GM23248 (cell line): ENCODE data around the gene ADAT3. TPM values are rescaled to one million over a fixed set of nuclear protein-coding genes. Genes with fewer than 3 reads are reported as not detected.

Experiments
- DNase-seq: peaks from one replicate; pipeline ENCODE4 v3.0.0-alpha.2; 2015
- H2AFZ ChIP-seq: fragments of 200-600 bp; sonication (generic); 2 replicates; pipeline ENCODE4 v1.6.1; 2016; ENCODE audit warnings: antibody characterized with exemption
- H3F3A ChIP-seq: fragments of 200-600 bp; sonication (generic); 2 replicates; pipeline ENCODE4 v1.6.1; 2016; ENCODE audit warnings: mild to moderate bottlenecking, antibody characterized with exemption, mixed run types; ENCODE audit not compliant: insufficient read depth
- H3K27ac ChIP-seq: fragments of 200-600 bp; sonication (generic); 2 replicates; pipeline ENCODE4 v1.5.1; 2016; ENCODE audit warnings: mild to moderate bottlenecking
- H3K27me3 ChIP-seq: fragments of 200-600 bp; sonication (generic); replicated peaks from 2 replicates; pipeline ENCODE4 v1.6.1; 2016; ENCODE audit warnings: mild to moderate bottlenecking; ENCODE audit not compliant: insufficient read depth
- H3K36me3 ChIP-seq: fragments of 200-600 bp; sonication (generic); 2 replicates; pipeline ENCODE4 v1.6.1; 2016; ENCODE audit warnings: low read depth, mild to moderate bottlenecking
- H3K4me1 ChIP-seq: fragments of 200-600 bp; sonication (generic); 2 replicates; pipeline ENCODE4 v1.6.1; 2016; ENCODE audit warnings: mild to moderate bottlenecking; ENCODE audit not compliant: insufficient read depth
- H3K4me2 ChIP-seq: fragments of 200-600 bp; sonication (generic); one replicate; pipeline ENCODE4 v1.6.1; 2016; ENCODE audit warnings: mild to moderate bottlenecking; ENCODE audit not compliant: unreplicated experiment
- H3K4me3 ChIP-seq: fragments of 200-600 bp; sonication (generic); 2 replicates; pipeline ENCODE4 v1.5.1; 2016; ENCODE audit warnings: mild to moderate bottlenecking
- H3K79me2 ChIP-seq: fragments of 200-600 bp; sonication (generic); 2 replicates; pipeline ENCODE4 v1.6.1; 2016; ENCODE audit warnings: mild to moderate bottlenecking; ENCODE audit not compliant: insufficient read depth
- H3K9ac ChIP-seq: fragments of 200-600 bp; sonication (generic); 2 replicates; pipeline ENCODE4 v1.6.1; 2016; ENCODE audit warnings: mild to moderate bottlenecking
- H3K9me2 ChIP-seq: fragments of 200-600 bp; sonication (generic); 2 replicates; pipeline ENCODE4 v1.6.1; 2016; ENCODE audit warnings: mixed run types, mild to moderate bottlenecking, moderate library complexity; ENCODE audit not compliant: insufficient read depth
- H3K9me3 ChIP-seq: fragments of 200-600 bp; sonication (generic); one replicate; pipeline ENCODE4 v1.6.1; 2017; ENCODE audit warnings: low read depth
- H4K20me1 ChIP-seq: fragments of 200-600 bp; sonication (generic); 2 replicates; pipeline ENCODE4 v1.6.0; 2016; ENCODE audit not compliant: insufficient read depth
- EZH2 ChIP-seq: fragments of 200-600 bp; sonication (generic); IDR thresholded peaks from 2 replicates; pipeline ENCODE4 v1.6.1; 2018; ENCODE audit warnings: antibody characterized with exemption, mild to moderate bottlenecking; ENCODE audit not compliant: insufficient read depth, poor library complexity, severe bottlenecking
- EZH2phosphoT487 ChIP-seq: fragments of 200-600 bp; sonication (generic); IDR thresholded peaks from 2 replicates; pipeline ENCODE4 v1.6.1; 2018; ENCODE audit warnings: antibody characterized with exemption, moderate library complexity, mild to moderate bottlenecking, low read depth; ENCODE audit not compliant: insufficient read depth
- WGBS, 2 experiments: methylation state at CpG; one replicate each; pipeline ENCODE4 v1.1.6; 2015 to 2017; ENCODE audit warnings: low lambda C conversion rate in 2 of 2, low coverage in 1 of 2; ENCODE audit errors: missing lambda C conversion rate in 2 of 2; 5-methylcytosine and 5-hydroxymethylcytosine counted together
- in situ Hi-C: fragments of 300-500 bp; cut with MboI; formaldehyde crosslinking; loops from 2 replicates; pipeline ENCODE4 v1.15.0; 2020
- polyA plus RNA-seq: library from polyadenylated mRNA; unstranded; fragments of >200 nt; fragmentation: Nextera tagmentation; extraction: Ambion mirVana; gene quantifications from 2 replicates; pipeline ENCODE4 v1.2.1, GENCODE V29; 2016
- total RNA-seq: library from RNA; depleted of rRNA; stranded (reverse); fragments of >200 nt; shearing (Covaris generic); gene quantifications from 2 replicates; pipeline ENCODE4 v1.2.3, GENCODE V29; 2014

Gene ADAT3
- total and polyA plus RNA-seq, 2 experiments from 2014 or later = 0.22 to 3.2 TPM

DNA sequence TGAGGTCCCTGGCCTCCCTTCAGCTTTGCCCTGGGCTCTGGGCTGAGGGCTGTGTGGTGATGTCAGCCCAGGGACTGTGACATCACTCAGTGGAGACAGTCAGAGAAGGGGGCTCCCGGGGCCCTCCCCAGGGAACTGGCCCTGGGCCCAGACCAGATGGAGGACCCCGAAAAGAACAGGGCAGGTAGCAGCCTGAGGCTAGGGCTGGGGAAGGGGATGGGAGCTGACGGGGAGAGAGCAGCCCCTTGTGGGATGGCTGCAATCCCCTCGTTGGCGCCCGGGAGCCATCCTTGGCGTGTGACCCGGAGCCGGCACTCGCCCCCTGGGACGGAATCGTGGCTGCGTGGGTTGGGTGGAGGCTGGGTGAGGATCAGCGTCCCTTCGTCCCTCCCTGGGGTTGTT, 49.3 kb downstream of the ADAT3 start:
- Histone ChIP-seq H3K4me2 (no peak overlapping the region), H3K4me1 (no peaks in the 10 kb centered on the region), H3K27ac (no peak overlapping the region), H3F3A (no peaks in the 10 kb centered on the region), H3K27me3 (no peaks in the 10 kb centered on the region), H2AFZ (no peak overlapping the region), H3K36me3 (no peaks in the 10 kb centered on the region), H3K9ac (no peak overlapping the region), H3K4me3 (no peak overlapping the region), H4K20me1 (no peaks in the 10 kb centered on the region), H3K9me3 (no peaks in the 10 kb centered on the region), H3K79me2 (peaks cover 86% of the 10 kb centered on the region), H3K9me2 (no peaks in the 10 kb centered on the region)
- TF ChIP-seq EZH2phosphoT487 (no peak), EZH2 (no peak)
- in situ Hi-C loops = no loop called here
- no peak for DNase-seq
- WGBS, 2 experiments = 85 to 91% methylated on average over 15 of the region's 15 CpGs

- Histone ChIP-seq H3K9me3 (no peaks in the 10 kb centered on the region), H3K27me3 (no peaks in the 10 kb centered on the region), H3K4me1 (no peaks in the 10 kb centered on the region), H3K4me2 (no peak overlapping the region), H3K4me3 (no peak overlapping the region), H3K36me3 (no peaks in the 10 kb centered on the region), H3K9me2 (no peaks in the 10 kb centered on the region), H3F3A (no peaks in the 10 kb centered on the region), H2AFZ (no peak overlapping the region), H4K20me1 (no peaks in the 10 kb centered on the region), H3K27ac (no peak overlapping the region), H3K9ac (no peak overlapping the region), H3K79me2 (peaks cover 87% of the 10 kb centered on the region)
- no peak for DNase-seq
- WGBS, 2 experiments = 80% methylated on average over 42 to 47 of the region's 51 CpGs
- TF ChIP-seq EZH2phosphoT487 (no peak), EZH2 (no peak)
- in situ Hi-C loops = no loop called here
Observed at GRCh38 chr19:1955171-1956121, 50.2 kb downstream of the ADAT3 start.

GRCh38 chr19:1956122-1956494, 50.9 kb downstream of the ADAT3 start:
- Histone ChIP-seq H4K20me1 (no peaks in the 10 kb centered on the region), H3K4me3 (no peak overlapping the region), H3F3A (no peaks in the 10 kb centered on the region), H3K4me1 (no peaks in the 10 kb centered on the region), H3K27me3 (no peaks in the 10 kb centered on the region), H3K36me3 (no peaks in the 10 kb centered on the region), H3K27ac (no peak overlapping the region), H3K4me2 (no peak overlapping the region), H3K9me3 (no peaks in the 10 kb centered on the region), H3K79me2 (peaks cover 87% of the 10 kb centered on the region), H3K9ac (no peak overlapping the region), H3K9me2 (no peaks in the 10 kb centered on the region), H2AFZ (no peak overlapping the region)
- 86 to 96% methylated on average over 7 to 12 of the region's 12 CpGs for WGBS, 2 experiments
- in situ Hi-C loops = no loop called here
- TF ChIP-seq EZH2phosphoT487 (no peak), EZH2 (no peak)
- no peak for DNase-seq

- WGBS, 2 experiments = 82 to 88% methylated on average over 21 to 28 of the region's 28 CpGs
- H3K9me3 ChIP-seq = no peaks in the 10 kb centered on the region
- H2AFZ ChIP-seq = no peak overlapping the region
- H3K27me3 ChIP-seq = no peaks in the 10 kb centered on the region
- peaks cover 87% of the 10 kb centered on the region for H3K79me2 ChIP-seq
- H3K4me2 ChIP-seq = no peak overlapping the region
- no peaks in the 10 kb centered on the region for H4K20me1 ChIP-seq
- no peak for DNase-seq
- H3K9me2 ChIP-seq = no peaks in the 10 kb centered on the region
- H3K27ac ChIP-seq = no peak overlapping the region
- TF ChIP-seq EZH2 = no peak
- no peak for TF ChIP-seq EZH2phosphoT487
- H3K4me3 ChIP-seq = no peak overlapping the region
- H3K4me1 ChIP-seq = no peaks in the 10 kb centered on the region
- H3K36me3 ChIP-seq = no peaks in the 10 kb centered on the region
- no peak overlapping the region for H3K9ac ChIP-seq
- H3F3A ChIP-seq = no peaks in the 10 kb centered on the region
- in situ Hi-C loops = no loop called here
Observed at GRCh38 chr19:1956868-1957492, 51.8 kb downstream of the ADAT3 start.
